RWPE1 (cell line): Measurements from ENCODE around the gene SMC3.
A peak's percentile ranks its signal among the peaks of the same experiment; 100 is the strongest.

Source experiments
- CTCF ChIA-PET: fragments of 350-600 bp; sonication (Branson Sonifier 250); formaldehyde crosslinking; extraction: SDS; loops from one replicate; lab custom pipeline; 2021; lab: Yijun Ruan, JAX
- POLR2A ChIA-PET: fragments of 400-600 bp; formaldehyde crosslinking; extraction: SDS; loops from one replicate; lab custom pipeline; 2020; ENCODE audit warnings: antibody characterized with exemption; ENCODE audit not compliant: low non-redundant PET; lab: Yijun Ruan, JAX
- DNase-seq: peaks from one replicate; pipeline ENCODE4 v3.0.0; 2012; ENCODE audit warnings: low spot score
- H3K27ac ChIP-seq: fragments of 450-650 bp; 2 replicates; pipeline ENCODE4 v1.5.1; 2017
- CTCF ChIP-seq: fragments of 450-650 bp; conservative IDR thresholded peaks from 2 replicates; pipeline ENCODE4 v1.5.1; 2017; ENCODE audit warnings: low read depth, mild to moderate bottlenecking

The SMC3 gene

DNA sequence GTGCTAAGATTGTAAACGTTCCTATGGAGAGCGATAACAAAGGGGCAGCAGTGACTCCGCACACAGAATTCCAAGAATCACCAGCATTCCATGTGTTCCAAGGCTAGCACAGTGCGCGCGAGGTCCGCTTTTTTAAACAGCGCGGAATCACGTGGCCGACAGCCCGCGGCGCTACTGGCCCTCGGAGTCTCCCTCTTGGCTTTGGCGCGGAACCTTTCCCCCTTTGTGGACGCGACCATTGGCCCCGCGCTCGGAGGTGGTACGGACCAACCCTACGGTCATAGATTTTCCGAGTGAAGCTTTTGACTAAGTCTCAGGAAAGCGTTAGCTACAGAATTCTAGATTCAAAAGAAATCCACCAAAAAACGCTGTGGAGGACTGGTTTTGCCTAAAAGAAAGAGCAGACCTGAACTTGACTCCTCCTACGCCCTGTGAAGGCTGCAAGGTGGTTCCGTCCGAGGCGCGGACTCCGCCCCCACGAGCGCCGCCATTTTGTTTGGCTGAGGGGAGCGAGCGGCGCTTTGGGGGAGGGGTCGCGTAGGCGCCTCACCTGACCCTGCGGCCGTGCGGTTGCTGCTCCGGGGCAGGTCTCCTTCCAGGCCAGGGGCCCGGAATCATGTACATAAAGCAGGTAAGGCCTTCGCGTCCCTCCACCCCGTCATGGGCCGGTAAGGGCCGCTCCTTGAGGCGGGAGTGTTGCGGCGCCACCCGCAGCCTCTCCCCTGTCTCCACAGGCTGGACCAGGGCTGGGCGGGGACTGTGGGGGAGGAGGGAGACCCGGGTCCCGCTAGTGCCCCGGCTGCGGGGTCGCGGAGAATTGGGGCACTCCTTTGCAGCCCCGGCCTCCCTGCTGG lies at the start of gene SMC3:
TSS of gene SMC3 (plus strand) at position 495 of the 854 bp plus-strand sequence. CDS start at position 617, 122 bp downstream.
- CTCF ChIA-PET: interaction anchor here (0.6 kb wide), 1 partner anchor 267 kb away, joined by 3 read pairs; no protein-coding TSS in a partner anchor
- peak; percentile 88 for DNase-seq
- no peak for TF ChIP-seq CTCF
- peak within 1 kb of the TSS; percentile 88 for H3K27ac ChIP-seq
- POLR2A ChIA-PET: no interaction called here

- no peak overlapping the region for H3K27ac ChIP-seq
- DNase-seq: no peak
- TF ChIP-seq CTCF: no peak
- ChIA-PET POLR2A (interaction anchor here (0.6 kb wide), 1 partner anchor 49 kb away, joined by 3 read pairs; no protein-coding TSS in a partner anchor), CTCF (no interaction called here)
Observed at GRCh38 chr10:110522365-110522988, 45.0 kb upstream of the SMC3 start.

GRCh38 chr10:110523736-110524135 lies 43.8 kb upstream of the SMC3 start:
- CTCF ChIA-PET: no interaction called here
- TF ChIP-seq CTCF: no peak
- DNase-seq: no peak
- H3K27ac ChIP-seq: no peak overlapping the region
- POLR2A ChIA-PET: no interaction called here

DNA sequence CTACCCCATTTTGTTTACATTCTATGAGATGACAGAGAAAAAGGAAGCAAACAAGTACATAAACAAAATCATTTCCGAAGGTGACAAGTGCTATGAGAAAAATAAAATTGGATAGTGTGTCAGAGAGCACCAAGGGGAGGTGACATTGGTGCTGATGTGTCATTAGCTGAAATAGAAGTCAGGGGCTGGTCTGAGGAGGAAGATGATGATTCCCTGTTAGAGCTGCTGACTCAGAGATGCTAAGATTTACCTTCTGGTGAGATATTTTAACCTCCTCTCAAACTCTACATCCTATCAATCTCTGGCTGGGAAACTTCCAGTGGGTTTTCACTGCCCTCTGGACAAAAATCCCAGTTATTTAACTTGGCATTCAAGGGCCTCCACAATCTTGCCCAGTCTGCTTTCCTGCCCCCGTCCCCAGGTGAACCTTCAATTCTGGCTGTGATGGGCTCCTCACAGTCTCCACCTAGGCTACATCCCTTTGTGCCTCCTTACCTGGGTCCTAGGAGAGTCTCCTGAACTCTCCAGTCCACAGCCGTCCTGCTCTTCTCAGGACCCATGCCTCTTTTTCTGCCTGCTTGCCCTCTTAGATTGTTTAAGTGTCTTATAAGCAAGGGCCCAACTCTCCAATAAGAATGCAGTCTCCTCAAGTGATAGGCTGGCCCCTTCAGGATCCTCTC lies 43.2 kb upstream of the SMC3 start:
- no peak overlapping the region for H3K27ac ChIP-seq
- POLR2A ChIA-PET: no interaction called here
- no peak for TF ChIP-seq CTCF
- DNase-seq: no peak
- CTCF ChIA-PET: interaction anchor here (0.7 kb wide), 1 partner anchor 7 kb away, joined by 4 read pairs; no protein-coding TSS in a partner anchor

GRCh38 chr10:110524859-110525232 lies 42.6 kb upstream of the SMC3 start:
- TF ChIP-seq CTCF: no peak
- H3K27ac ChIP-seq: no peak overlapping the region
- CTCF ChIA-PET: interaction anchor here (0.7 kb wide), 1 partner anchor 8 kb away, joined by 4 read pairs; no protein-coding TSS in a partner anchor
- POLR2A ChIA-PET: no interaction called here
- DNase-seq: no peak
